Upper lobe of left lung (tissue), 4 donors: ENCODE data around the gene ZFYVE9.

Experiments
- EP300 ChIP-seq, 4 donors: sonication (generic); formaldehyde crosslinking; IDR thresholded peaks; one replicate each; pipeline ENCODE4 v1.5.1; 2017; ENCODE audit warnings: antibody characterized with exemption in 4 of 4, control low read depth in 2 of 4
- POLR2A ChIP-seq, 4 donors: fragments of 450-650 bp; IDR thresholded peaks; one replicate each; pipeline ENCODE4 v1.5.1; 2016 to 2017; ENCODE audit warnings: antibody characterized with exemption in 4 of 4, mild to moderate bottlenecking in 2 of 4
- POLR2AphosphoS5 ChIP-seq, 2 donors: sonication (generic); formaldehyde crosslinking; IDR thresholded peaks; one replicate each; pipeline ENCODE4 v1.5.1; 2017; ENCODE audit warnings: antibody characterized with exemption in 2 of 2
- TF ChIP-seq, protein P1 (sequence below), 6 experiments: fragments of 450-650 bp in 4 of 6; fragments of 200-600 bp in 2 of 6; sonication (generic) in 2 of 6; IDR thresholded peaks; one replicate each; pipeline ENCODE4 v1.5.1; 2016 to 2019; ENCODE audit warnings: antibody characterized with exemption in 6 of 6

DNA sequence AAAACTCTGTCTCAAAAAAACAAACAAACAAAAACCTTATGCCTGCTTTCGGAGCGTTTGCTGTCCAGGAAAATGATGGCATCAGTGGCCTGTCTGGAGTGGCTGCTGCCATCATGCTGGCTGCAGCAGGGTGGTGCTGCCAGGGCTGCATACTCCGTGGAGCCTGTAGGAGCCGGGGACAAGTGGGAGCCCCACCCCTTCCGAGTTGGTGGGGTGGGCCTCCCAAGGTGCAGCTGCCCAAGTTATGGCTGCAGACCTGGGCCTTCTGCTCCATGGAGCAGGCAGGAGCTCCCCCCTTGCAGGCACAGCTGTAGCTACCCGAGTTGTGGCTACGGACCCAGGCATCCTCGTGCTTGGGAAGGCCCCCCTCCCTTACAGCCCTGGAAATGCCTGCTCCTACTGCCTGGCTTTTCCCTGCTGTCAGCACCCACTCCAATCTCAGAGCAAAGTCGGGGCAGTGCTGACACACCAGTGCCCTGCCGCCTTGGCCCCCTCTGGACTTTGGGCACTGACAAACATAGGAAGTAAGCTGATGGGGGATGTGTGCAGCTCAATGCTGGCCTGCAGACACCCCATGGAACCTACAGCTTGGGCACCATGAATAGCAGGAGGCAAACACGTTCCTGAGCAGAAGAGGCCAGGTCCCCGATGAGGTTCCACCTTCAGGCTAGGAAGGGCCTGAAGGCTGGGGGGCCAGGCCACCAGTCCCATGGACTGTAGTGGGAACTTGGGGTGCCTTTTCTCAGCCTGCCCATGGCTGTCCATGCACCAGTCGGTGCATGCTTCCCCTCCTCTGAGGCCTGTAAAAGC lies 163.7 kb downstream of the ZFYVE9 start:
- TF ChIP-seq, protein P1, sequence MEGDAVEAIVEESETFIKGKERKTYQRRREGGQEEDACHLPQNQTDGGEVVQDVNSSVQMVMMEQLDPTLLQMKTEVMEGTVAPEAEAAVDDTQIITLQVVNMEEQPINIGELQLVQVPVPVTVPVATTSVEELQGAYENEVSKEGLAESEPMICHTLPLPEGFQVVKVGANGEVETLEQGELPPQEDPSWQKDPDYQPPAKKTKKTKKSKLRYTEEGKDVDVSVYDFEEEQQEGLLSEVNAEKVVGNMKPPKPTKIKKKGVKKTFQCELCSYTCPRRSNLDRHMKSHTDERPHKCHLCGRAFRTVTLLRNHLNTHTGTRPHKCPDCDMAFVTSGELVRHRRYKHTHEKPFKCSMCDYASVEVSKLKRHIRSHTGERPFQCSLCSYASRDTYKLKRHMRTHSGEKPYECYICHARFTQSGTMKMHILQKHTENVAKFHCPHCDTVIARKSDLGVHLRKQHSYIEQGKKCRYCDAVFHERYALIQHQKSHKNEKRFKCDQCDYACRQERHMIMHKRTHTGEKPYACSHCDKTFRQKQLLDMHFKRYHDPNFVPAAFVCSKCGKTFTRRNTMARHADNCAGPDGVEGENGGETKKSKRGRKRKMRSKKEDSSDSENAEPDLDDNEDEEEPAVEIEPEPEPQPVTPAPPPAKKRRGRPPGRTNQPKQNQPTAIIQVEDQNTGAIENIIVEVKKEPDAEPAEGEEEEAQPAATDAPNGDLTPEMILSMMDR (IDR thresholded peaks at IDR 0.05): no peak
- no peak for TF ChIP-seq POLR2A (IDR thresholded peaks at IDR 0.05)
- TF ChIP-seq POLR2AphosphoS5 (IDR thresholded peaks at IDR 0.05): no peak
- no peak for TF ChIP-seq EP300 (IDR thresholded peaks at IDR 0.05)
